Lower leg skin (tissue), 4 donors: ENCODE measurements around the gene DNAH1. TPM values are rescaled to one million over a fixed set of nuclear protein-coding genes. Genes with fewer than 3 reads are reported as not detected.

Experiments
- DNase-seq, 2 donors: peaks; one replicate each; pipeline ENCODE4 v3.0.0-alpha.2; 2019; ENCODE audit warnings: low spot score in 2 of 2
- H3K4me3 ChIP-seq: fragments of 200-600 bp; sonication (generic); 2 replicates; pipeline ENCODE4 v1.5.1; 2017; ENCODE audit warnings: mild to moderate bottlenecking, low read depth; ENCODE audit not compliant: poor library complexity, severe bottlenecking
- CTCF ChIP-seq, 3 donors: fragments of 450-650 bp; IDR thresholded peaks; one replicate each; pipeline ENCODE4 v1.5.1; 2016; ENCODE audit warnings: antibody characterized with exemption in 3 of 3, mild to moderate bottlenecking in 3 of 3, moderate library complexity in 2 of 3
- POLR2A ChIP-seq, 2 donors: fragments of 450-650 bp; IDR thresholded peaks; one replicate each; pipeline ENCODE4 v1.6.1; 2016 to 2017; ENCODE audit warnings: antibody characterized with exemption in 2 of 2, mild to moderate bottlenecking in 1 of 2, moderate library complexity in 1 of 2
- WGBS, 2 donors: methylation state at CpG; one replicate each; pipeline ENCODE4 v1.1.5; 2018; 5-methylcytosine and 5-hydroxymethylcytosine counted together
- intact Hi-C: fragments of 100-400 bp; cut with DNase I; formaldehyde crosslinking; loops from one replicate; pipeline ENCODE4 v1.15.0; 2023; ENCODE audit warnings: low total_unique reads
- total RNA-seq, 4 donors: library from RNA; depleted of rRNA; stranded (reverse); fragments of >200 nt; gene quantifications; one replicate each; pipeline ENCODE4 v1.1.0, GENCODE V29; 2016

DNAH1 gene
- total RNA-seq, 4 donors from 2014 or later, result 2.0 to 5.9 (median 5.0) TPM

- 56 to 59% methylated on average over 4 of the region's 4 CpGs for WGBS, 2 donors
- no peak for TF ChIP-seq POLR2A (IDR thresholded peaks at IDR 0.05)
- no peak for TF ChIP-seq CTCF (IDR thresholded peaks at IDR 0.05)
- H3K4me3 ChIP-seq, result no peak overlapping the region
- intact Hi-C loops, result no loop called here
- DNase-seq, result peak in 1 of 2 donors; percentile 79
Observed at GRCh38 chr3:52432691-52433141, 116.6 kb downstream of the DNAH1 start.

GRCh38 chr3:52433328-52433995 is 117.3 kb downstream of the DNAH1 start:
- TF ChIP-seq CTCF (IDR thresholded peaks at IDR 0.05) (no peak), POLR2A (IDR thresholded peaks at IDR 0.05) (no peak)
- 52 to 54% methylated on average over 10 of the region's 10 CpGs for WGBS, 2 donors
- intact Hi-C loops, result no loop called here
- H3K4me3 ChIP-seq, result no peak overlapping the region
- DNase-seq, result peak in 1 of 2 donors; percentile 61

- peak in 1 of 2 donors; percentile 57 for DNase-seq
- 55 to 65% methylated on average over 6 of the region's 6 CpGs for WGBS, 2 donors
- TF ChIP-seq POLR2A (IDR thresholded peaks at IDR 0.05) (no peak), CTCF (IDR thresholded peaks at IDR 0.05) (no peak)
- intact Hi-C loops, result no loop called here
- no peak overlapping the region for H3K4me3 ChIP-seq
Observed at GRCh38 chr3:52433996-52434479, 117.9 kb downstream of the DNAH1 start.

DNA sequence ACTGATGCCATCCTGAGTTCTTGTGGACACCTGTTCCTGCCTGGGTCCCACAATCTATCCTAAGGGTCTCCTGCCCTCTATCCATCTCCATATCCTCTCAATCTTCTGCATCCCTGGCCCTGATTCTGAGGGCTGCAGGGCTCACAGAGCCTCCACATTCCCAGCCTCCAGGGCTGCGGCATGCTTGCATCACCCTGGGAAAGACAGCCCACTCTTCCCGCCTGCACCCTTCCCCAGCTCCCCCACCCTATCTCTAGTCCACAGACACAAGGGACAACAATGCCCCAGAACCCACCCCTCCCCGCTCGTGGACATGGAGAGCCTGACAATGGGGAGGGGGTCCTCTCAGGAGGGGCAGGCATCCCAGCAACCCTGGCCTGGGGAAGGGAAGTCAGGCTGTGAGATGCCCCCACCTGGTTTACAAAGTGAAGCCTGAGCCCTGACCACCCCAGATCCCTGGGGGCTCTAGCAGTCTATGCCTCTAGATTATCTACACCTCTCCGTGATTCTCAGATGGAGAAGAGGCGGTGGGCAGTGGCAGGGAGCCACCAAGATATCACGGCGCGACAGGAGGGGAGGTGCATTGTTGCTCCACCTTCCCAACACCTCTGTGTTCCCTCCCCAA is 118.5 kb downstream of the DNAH1 start:
- H3K4me3 ChIP-seq, result no peak overlapping the region
- peak in 1 of 2 donors; percentile 75 for DNase-seq
- TF ChIP-seq CTCF (IDR thresholded peaks at IDR 0.05), result no peak
- TF ChIP-seq POLR2A (IDR thresholded peaks at IDR 0.05), result no peak
- 83 to 86% methylated on average over 9 of the region's 9 CpGs for WGBS, 2 donors
- intact Hi-C loops, result no loop called here

- intact Hi-C loops, result no loop called here
- no peak overlapping the region for H3K4me3 ChIP-seq
- TF ChIP-seq CTCF (IDR thresholded peaks at IDR 0.05) (no peak), POLR2A (IDR thresholded peaks at IDR 0.05) (no peak)
- DNase-seq, result peak in 1 of 2 donors; percentile 80
- WGBS, 2 donors, result 91 to 94% methylated on average over 29 to 30 of the region's 32 CpGs
Observed at GRCh38 chr3:52435246-52436101, 119.4 kb downstream of the DNAH1 start.
